Transverse colon (tissue), 4 donors: ENCODE results near the gene CORO2B. TPM values are rescaled to one million over a fixed set of nuclear protein-coding genes. Genes with fewer than 3 reads are reported as not detected.

Source experiments
- DNase-seq: peaks from one replicate; pipeline ENCODE4 v3.0.0-alpha.2; 2019
- H3K27ac ChIP-seq, 4 donors: fragments of 200-600 bp; sonication (generic); 2 replicates each; pipeline ENCODE4 v1.5.1; 2016 to 2018; ENCODE audit warnings: inconsistent platforms in 4 of 4
- H3K27me3 ChIP-seq: fragments of 200-600 bp; sonication (generic); 2 replicates; pipeline ENCODE4 v1.5.1; 2017; ENCODE audit warnings: inconsistent platforms
- H3K36me3 ChIP-seq, 4 donors: fragments of 200-600 bp; sonication (generic); 2 replicates each; pipeline ENCODE4 v1.5.1; 2017 to 2019; ENCODE audit warnings: inconsistent platforms in 4 of 4
- H3K4me1 ChIP-seq, 4 donors: fragments of 200-600 bp; sonication (generic); 2 replicates each; pipeline ENCODE4 v1.5.1; 2017 to 2020; ENCODE audit warnings: inconsistent platforms in 4 of 4
- H3K4me3 ChIP-seq, 4 donors: fragments of 200-600 bp; sonication (generic); 1 replicate in 1 of 4; 2 replicates in 3 of 4; pipeline versions ENCODE4 v1.5.1 to v1.6.1; 2017 to 2019; ENCODE audit warnings: inconsistent platforms in 4 of 4
- H3K9me3 ChIP-seq, 2 donors: fragments of 200-600 bp; sonication (generic); 2 replicates each; pipeline ENCODE4 v1.5.1; 2017 to 2019; ENCODE audit warnings: inconsistent platforms in 2 of 2
- CTCF ChIP-seq, 5 experiments: fragments of 200-600 bp in 3 of 5; fragments of 450-650 bp in 2 of 5; sonication (generic) in 3 of 5; IDR thresholded peaks; 1 replicate in 2 of 5; 2 replicates in 3 of 5; pipeline ENCODE4 v1.5.1; 2016 to 2017; ENCODE audit warnings: antibody characterized with exemption in 5 of 5, inconsistent platforms in 3 of 5, mild to moderate bottlenecking in 2 of 5, moderate library complexity in 1 of 5
- EP300 ChIP-seq: sonication (generic); formaldehyde crosslinking; IDR thresholded peaks from one replicate; pipeline ENCODE4 v1.6.1; 2017; ENCODE audit warnings: antibody characterized with exemption, low read depth
- POLR2A ChIP-seq: fragments of 450-650 bp; IDR thresholded peaks from one replicate; pipeline ENCODE4 v1.6.1; 2016; ENCODE audit warnings: antibody characterized with exemption, mild to moderate bottlenecking, moderate library complexity
- POLR2AphosphoS5 ChIP-seq, 3 donors: sonication (generic); formaldehyde crosslinking; IDR thresholded peaks; one replicate each; pipeline ENCODE4 v1.6.1; 2016; ENCODE audit warnings: antibody characterized with exemption in 3 of 3
- WGBS, 2 donors: methylation state at CpG; one replicate each; pipeline ENCODE4 v1.1.5; 2018; ENCODE audit warnings: low coverage in 1 of 2; 5-methylcytosine and 5-hydroxymethylcytosine counted together
- in situ Hi-C, 4 donors: fragments of 200-750 bp; cut with MboI; loops; one replicate each; pipeline versions ENCODE4 v1.15.0 to v1.15.1; 2017; ENCODE audit warnings: low sequenced_read_pairs in 3 of 4, low pct_ligation_motif_present in 1 of 4, low pct_unique_long_range_greater_than_20kb in 1 of 4
- intact Hi-C: fragments of 100-400 bp; cut with DNase I; formaldehyde crosslinking; loops from one replicate; pipeline ENCODE4 v1.15.1; 2023; ENCODE audit warnings: low total_unique reads
- total RNA-seq, 4 donors: library from RNA; depleted of rRNA; stranded (reverse); fragments of >200 nt; gene quantifications; one replicate each; pipeline ENCODE4 v1.1.0, GENCODE V29; 2016

Gene CORO2B
- total RNA-seq, 4 donors from 2014 or later: 0.40 to 2.2 (median 2.0) TPM

- in situ Hi-C loops: loop anchor here in 1 of 4 donors (25.0 kb wide), 1 partner anchor 343 kb away; no protein-coding TSS in a partner anchor
- intact Hi-C loops: no loop called here
- TF ChIP-seq POLR2A (no peak), CTCF (IDR thresholded peaks at IDR 0.05) (no peak), EP300 (no peak), POLR2AphosphoS5 (IDR thresholded peaks at IDR 0.05) (no peak)
These were observed 76.2 kb downstream of the CORO2B start for GRCh38 chr15:68654786-68655560.

GRCh38 chr15:68655686-68656437 lies 77.1 kb downstream of the CORO2B start:
- 74 to 80% methylated on average over 1 to 5 of the region's 8 CpGs for WGBS, 2 donors
- no peak overlapping the region for H3K4me3 ChIP-seq
- H3K36me3 ChIP-seq: no peaks in the 10 kb centered on the region
- no peaks in the 10 kb centered on the region for H3K27me3 ChIP-seq
- no peak overlapping the region for H3K27ac ChIP-seq
- intact Hi-C loops (no loop called here), in situ Hi-C loops (loop anchor here in 1 of 4 donors (25.0 kb wide), 1 partner anchor 344 kb away; no protein-coding TSS in a partner anchor)
- no peaks in the 10 kb centered on the region for H3K9me3 ChIP-seq
- no peak for TF ChIP-seq EP300
- TF ChIP-seq POLR2A: no peak
- no peak for TF ChIP-seq CTCF (IDR thresholded peaks at IDR 0.05)
- TF ChIP-seq POLR2AphosphoS5 (IDR thresholded peaks at IDR 0.05): no peak
- no peaks in the 10 kb centered on the region for H3K4me1 ChIP-seq
- no peak for DNase-seq

More at GRCh38 chr15:68654786-68655560, 76.2 kb downstream of the CORO2B start:
- no peak overlapping the region for H3K4me3 ChIP-seq
- H3K4me1 ChIP-seq: no peaks in the 10 kb centered on the region
- H3K9me3 ChIP-seq: no peaks in the 10 kb centered on the region
- WGBS, 2 donors: 92% methylated on average over 8 of the region's 8 CpGs; no CpG with 5 or more reads in 1 of the 2 donors
- no peaks in the 10 kb centered on the region for H3K27me3 ChIP-seq
- no peak overlapping the region for H3K27ac ChIP-seq
- no peaks in the 10 kb centered on the region for H3K36me3 ChIP-seq
- DNase-seq: no peak

DNA sequence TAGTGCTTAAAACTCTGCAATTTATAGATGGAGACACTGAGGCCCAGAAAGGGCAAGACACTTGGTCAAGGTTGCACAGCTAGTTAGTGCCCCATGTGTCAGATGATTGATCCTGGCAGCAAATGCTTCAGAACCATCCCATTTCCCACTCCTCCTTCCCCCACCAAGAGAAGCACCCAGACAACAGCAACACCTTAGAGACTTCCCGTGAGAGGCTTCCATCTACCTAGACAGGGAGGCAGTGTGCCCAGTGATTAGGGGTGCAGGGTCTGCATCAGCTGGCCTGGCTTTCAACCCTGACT lies 77.6 kb downstream of the CORO2B start:
- Histone ChIP-seq H3K36me3 (no peaks in the 10 kb centered on the region), H3K4me1 (no peaks in the 10 kb centered on the region), H3K9me3 (no peaks in the 10 kb centered on the region), H3K27ac (no peak overlapping the region), H3K27me3 (no peaks in the 10 kb centered on the region), H3K4me3 (no peak overlapping the region)
- TF ChIP-seq POLR2A (no peak), POLR2AphosphoS5 (IDR thresholded peaks at IDR 0.05) (no peak), CTCF (IDR thresholded peaks at IDR 0.05) (no peak), EP300 (no peak)
- intact Hi-C loops: no loop called here
- no peak for DNase-seq
- in situ Hi-C loops: loop anchor here in 1 of 4 donors (25.0 kb wide), 1 partner anchor 344 kb away; no protein-coding TSS in a partner anchor
- 82% methylated on average over 1 of the region's 1 CpG; no CpG with 5 or more reads in 1 of the 2 donors for WGBS, 2 donors

- no peaks in the 10 kb centered on the region for H3K9me3 ChIP-seq
- H3K27me3 ChIP-seq: no peaks in the 10 kb centered on the region
- no peak for TF ChIP-seq CTCF (IDR thresholded peaks at IDR 0.05)
- TF ChIP-seq EP300: no peak
- TF ChIP-seq POLR2AphosphoS5 (IDR thresholded peaks at IDR 0.05): no peak
- 60% methylated on average over 8 of the region's 8 CpGs; no CpG with 5 or more reads in 1 of the 2 donors for WGBS, 2 donors
- intact Hi-C loops: no loop called here
- H3K36me3 ChIP-seq: no peaks in the 10 kb centered on the region
- in situ Hi-C loops: loop anchor here in 1 of 4 donors (25.0 kb wide), 1 partner anchor 346 kb away; no protein-coding TSS in a partner anchor
- no peak overlapping the region for H3K4me3 ChIP-seq
- no peak overlapping the region for H3K27ac ChIP-seq
- no peak for DNase-seq
- no peaks in the 10 kb centered on the region for H3K4me1 ChIP-seq
These were observed 79.4 kb downstream of the CORO2B start for GRCh38 chr15:68658151-68658550.
